Fibroblast of skin of right biceps (primary cell): ENCODE measurements around the gene SCART1.
"Not testable (repeated sequence)": the region's sequence is repeated elsewhere in the genome, so short reads cannot be mapped to it uniquely, and the experiment has no call there.

Source experiments
- DNase-seq: peaks from one replicate; pipeline ENCODE4 v3.0.0-alpha.2; 2013

SCART1 gene

DNA sequence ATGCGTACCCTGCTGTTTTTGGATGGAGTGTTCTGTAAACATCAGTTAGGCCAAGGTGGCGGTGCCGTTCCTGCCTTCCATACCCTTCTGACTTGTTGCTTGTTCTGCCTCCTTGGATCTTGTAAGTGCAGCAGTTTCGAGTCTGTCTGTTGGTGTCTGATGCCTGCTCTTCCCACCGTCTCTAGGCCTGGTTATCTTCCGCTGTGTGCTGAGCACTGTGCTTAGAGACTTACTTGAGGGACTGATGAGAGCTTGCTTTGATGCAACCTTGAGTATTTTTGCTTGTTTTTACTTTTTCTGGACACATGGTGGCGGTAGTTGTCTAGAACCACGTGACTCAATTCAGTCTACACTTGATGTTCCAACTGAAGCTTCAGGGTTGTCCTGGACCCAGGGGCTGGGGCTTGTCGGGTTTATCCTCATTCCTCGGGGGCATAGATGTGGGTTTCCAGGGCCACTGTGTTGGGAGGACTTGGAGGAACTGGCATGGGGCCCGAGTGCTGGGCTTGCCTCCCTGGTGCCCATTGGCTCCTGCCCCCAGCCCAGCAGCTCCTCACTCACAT, 15.0 kb upstream of the SCART1 start:
- DNase-seq = no peak

DNA sequence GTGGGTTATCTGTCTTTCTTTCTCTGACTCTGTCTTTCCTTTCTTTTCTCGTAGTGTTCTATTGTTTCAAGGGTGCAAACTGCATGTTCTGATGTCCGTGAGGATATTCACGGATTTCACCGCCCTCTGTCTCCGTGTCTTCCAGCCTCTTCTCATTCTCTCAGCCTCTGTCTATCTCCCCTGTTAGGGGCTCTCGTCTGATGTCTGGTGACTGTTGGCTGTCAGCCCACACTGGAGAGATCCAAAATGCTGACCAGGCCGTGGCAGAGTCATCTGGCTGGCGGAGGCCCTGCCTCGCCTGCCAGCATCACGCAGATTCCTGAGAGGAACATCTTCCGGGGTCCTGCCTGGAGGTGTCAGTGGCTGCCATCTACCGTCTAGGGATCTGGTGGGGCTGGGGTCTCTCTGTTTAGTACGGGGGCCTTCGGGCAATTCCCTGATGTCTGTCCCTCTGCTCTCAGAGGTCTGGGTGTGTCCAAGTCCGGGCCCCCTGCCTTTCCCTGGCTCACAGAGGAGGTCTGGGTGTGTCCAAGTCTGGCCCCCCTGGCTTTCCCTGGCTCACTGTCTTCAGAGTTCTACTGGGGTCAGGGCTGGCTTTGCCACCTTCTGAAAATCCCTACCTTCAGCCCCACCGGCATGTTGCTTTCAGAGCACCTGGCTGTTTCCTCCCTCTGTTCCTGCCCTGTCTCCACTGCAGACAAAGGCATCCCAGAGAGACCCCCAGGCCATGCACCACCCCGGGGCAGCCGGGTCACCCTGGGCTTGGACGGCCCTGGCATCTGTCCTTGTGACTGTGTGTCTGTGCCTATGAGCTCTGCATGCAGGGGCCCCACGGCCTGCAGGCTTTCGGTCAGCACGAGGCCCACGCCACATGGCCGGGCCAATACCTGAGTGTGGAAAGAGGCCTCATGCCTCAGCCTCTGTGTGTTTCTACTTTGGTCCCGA, 14.0 kb upstream of the SCART1 start:
- DNase-seq = no peak

DNA sequence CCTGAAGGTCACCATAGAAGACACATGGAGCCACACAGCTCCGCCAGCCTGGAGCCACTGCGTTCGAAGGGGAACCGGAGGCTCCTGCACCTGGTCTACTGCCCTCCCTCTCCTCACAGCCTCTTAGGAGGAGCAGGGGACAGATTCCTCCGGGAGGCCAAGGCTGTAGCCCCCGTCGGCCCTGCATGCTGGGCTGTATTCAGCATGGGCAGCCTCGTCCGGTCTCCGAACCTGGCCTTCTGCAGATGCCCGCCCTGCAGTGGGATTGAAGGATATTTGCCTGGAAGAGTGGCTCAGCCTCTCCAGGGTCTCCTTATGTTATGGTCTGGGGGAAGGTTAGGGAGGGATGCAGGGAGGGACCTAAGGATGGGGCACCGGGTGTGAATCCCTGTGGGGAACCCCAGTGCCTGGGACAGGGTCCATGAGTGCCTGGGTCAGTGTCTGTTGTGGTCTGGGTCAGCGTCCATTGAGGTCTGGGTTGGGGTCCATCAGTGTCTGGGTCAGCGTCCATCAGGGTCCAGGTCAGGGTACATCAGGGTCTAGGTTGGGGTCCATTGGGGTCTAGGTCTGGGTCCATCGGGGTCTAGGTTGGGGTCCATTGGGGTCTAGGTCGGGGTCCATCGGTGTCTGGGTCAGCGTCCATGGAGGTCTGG, 13.0 kb upstream of the SCART1 start:
- no peak for DNase-seq

DNA sequence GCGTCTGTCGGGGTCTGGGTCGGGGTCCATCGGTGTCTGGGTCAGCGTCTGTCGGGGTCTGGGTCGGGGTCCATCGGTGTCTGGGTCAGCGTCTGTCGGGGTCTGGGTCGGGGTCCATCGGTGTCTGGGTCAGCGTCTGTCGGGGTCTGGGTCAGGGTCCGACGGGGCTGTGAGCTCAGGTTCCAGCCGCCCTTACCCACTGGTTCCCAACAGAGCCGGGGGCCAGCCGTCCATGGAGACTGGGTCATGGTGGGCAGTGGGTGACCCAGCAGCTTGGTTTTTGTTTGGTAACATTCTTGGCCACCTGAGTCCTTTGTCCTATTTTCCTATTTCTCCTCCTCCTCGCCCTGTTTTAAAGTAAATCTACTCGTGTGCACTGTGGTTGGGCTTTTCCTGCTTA, 12.4 kb upstream of the SCART1 start:
- not testable (repeated sequence) for DNase-seq

DNA sequence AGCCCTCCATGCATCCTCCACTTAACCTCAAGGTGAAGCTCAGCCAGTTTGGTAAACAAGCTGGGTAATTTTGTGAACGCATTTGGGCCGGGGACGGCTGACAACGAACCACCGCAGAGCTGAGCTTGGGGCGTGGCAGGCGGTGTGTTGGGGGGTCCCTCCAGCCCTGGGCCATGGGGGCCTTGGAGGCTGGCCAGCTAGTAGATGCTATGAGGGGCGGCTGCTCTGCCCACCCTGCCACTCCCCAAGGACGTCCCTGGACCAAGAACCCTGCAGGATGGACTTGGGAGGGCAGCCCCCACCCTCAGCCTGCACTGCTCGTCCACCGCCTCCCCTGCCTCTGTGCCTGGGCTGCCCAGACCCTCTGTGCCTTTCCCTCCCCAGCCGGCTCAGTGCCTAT, 12.0 kb upstream of the SCART1 start:
- no peak for DNase-seq

DNA sequence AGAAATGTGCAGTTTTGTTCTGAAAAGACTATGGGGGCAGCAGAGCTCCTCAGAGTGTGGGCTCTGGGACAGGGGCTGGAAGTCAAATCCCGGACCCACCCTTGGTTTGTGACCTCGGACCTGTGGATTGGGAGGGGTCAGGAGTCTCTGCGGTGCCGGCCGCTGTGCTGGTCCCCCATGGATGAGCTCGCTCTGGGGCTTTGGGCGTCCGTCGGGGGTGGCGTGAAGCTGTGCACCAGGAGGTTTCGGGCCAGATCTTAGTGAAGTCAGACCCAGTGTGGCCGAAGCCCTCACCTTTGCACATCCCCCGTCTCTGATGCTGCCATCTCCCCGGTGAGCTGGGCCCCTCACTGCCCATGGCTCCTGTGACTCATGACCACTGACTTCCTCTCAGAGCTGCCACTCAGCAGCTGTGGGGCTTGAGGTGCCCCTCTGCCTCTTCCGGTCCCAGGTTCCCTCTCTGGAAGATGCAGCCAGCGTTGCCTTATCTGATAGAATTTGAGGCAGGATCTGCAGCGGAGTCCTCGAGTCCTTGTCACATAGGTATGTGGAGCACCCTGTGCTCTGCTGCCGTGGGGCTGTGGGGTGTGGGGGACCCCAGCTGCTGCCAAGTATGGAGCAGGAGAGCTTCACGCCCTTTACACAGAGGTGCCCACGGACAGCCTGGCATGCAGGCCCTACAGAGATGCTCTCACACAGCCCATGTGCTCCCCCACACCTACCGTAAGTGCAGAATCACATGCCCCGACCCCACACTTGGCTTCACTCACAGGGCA, 11.4 kb upstream of the SCART1 start:
- no peak for DNase-seq

DNA sequence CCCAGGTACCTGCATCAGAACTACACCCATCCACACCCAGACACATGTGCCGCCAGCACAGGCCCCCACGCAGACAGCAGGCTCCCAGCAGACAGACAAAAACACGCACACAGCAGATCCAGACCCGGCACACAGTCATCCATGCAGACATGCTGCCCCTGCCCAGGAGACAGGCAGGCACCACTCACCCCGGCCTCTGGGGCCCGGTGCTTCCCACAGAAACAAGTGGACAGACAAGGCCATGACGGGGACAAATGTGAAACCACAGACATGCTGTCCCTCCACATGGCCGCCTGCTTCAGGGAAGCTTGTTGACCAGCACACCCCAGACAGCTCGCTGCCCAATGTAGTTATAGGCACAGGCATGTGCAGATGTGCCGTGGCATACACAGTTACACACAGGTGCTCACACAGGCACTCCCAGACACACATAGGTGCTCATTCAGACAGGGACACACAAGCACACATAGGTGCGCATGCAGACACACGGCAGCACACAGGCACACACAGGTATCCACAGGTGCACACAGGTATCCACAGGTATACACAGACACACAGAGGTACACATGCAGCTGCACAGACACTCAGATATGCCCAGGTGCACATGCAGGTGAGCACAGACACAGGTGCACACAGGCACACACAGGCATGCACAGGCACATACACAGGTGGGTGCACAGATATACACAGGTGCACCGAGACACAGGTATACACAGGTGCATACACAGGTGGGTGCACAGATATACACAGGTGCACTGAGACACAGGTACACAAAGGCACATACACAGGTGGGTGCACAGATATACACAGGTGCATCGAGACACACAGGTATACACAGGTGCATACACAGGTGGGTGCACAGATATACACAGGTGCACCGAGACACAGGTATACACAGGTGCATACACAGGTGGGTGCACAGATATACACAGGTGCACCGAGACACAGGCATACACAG, 10.5 kb upstream of the SCART1 start:
- DNase-seq = no peak

DNA sequence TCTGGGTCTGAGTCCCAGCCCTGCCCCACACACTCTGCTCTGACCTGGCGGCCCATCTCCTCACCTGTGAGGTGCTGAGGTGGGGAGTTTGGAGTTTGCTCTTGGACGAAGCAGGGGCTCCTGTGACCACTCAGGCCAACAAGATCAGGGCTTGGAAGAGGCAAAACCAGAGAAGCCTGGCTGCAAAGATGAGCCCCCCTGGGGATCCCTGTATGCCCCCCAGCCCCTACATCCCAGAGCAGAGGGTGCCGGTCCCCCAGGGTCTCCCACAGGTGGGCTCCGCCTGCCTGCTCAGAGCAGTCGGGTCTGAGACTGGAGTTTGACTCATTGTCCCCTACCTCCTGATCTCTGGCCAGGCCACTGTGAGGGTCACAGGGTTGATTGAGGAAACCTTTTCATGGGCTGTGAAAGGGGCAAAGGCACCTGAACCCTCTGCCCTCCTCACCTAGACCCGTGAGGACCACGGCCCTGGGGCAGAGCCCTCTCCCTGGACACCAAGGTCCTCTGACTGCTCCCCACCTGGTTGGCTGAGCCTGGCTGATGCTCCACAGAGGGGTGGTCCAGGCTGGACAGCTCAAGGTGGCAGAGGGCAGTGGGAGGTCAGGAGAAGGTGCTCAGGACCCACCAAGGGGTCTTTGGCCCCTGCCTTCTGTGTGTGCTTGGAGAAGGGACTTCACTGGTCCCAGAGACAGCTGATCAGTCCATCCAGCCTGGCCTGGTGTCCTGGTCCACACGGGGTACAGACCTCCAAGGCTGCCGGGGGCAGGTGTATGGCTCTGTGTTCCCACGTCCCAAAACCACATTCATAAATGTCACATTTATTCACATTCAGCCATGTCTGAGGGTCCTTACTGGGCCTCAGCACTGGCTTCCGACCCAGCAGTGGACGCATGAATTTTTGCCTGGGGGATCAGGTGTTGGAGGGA, 9.1 kb upstream of the SCART1 start:
- DNase-seq = no peak

DNA sequence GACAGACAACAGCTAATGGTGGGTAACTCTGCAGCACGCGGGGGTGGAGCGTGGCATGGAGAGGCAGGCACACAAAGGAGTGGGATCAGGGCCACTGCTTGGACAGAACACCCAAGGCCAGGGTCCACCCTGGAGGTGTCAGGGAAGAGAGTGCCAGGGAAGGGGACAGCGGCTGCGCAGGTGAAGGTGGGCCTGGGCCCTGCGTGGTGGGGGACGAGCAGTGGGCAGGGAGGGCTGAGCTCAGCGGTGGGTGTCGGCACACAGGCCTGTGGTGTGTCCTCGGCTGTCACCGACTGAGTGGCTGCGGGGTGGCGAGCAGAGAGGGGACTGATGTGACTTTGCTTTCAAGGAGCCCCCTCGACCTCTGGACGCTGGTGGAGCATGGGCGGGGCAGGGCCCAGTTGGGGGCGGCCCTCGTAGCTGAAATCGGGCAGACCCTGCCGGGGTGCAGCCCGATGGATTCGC, 8.4 kb upstream of the SCART1 start:
- no peak for DNase-seq

DNA sequence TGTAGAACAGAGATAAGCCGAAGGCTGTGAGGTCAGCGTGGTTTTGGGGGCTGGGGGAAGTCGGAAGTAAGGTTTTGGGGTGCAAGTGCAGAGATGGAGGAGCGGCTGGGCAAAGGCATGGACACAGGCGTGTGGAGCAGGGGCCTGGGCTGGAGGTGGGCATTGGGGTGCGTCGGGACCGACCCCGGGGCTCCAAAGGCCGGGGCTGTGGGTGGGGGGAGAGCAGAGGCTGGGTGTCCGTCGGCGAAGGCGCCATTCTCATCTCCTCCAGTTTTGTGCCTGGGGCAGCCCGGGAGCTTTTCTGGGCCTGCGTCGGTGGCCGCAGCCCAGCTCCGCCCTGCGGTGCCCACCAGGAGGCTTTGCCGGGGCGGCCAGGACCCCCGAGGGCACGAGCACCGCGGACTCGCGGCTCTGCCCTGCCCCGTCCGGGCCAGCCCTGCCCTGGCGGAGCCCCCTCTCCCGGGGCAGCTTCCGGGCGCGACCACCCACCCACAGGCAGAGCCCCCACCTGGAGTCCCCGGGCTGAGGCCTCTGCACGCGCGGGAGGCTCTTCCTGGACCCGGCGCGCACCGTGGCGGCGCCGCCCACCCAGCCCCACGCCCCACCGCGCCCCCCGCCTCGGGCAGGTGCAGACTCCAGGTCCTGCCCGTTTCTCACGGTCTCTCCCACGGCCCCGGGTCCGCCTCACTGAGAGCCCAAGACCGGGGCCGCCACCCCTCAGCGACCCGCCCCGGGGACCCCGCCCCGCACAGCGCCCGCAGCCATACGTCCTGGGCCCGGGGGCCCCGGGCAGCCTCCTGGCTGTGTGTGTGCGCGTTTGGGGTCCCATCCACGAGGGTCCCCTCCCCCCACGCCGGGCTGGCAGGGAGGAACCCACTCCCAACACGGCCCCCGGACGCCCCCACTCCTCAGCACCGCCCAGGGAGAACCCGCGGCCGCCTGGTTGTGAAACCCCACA, 7.7 kb upstream of the SCART1 start:
- no peak for DNase-seq

DNA sequence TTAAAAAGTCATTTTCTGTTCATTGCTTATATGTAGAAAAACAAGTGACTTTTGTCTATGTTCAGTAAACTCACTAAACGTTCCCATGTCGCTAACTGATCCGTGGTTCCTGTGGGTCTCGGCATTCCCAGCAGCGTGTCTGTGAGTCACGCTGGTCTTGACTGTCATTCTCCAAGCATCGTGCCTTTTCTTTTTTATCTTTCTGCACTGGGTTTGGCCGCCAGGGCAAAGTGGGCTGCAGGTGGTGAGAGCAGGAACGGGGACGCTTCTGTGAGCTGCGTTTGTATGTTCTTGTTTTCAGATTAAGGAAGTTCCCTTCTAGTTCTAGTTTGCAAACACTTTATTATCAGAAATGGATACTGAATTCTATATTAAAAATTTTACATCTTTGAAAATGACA, 6.8 kb upstream of the SCART1 start:
- no peak for DNase-seq

DNA sequence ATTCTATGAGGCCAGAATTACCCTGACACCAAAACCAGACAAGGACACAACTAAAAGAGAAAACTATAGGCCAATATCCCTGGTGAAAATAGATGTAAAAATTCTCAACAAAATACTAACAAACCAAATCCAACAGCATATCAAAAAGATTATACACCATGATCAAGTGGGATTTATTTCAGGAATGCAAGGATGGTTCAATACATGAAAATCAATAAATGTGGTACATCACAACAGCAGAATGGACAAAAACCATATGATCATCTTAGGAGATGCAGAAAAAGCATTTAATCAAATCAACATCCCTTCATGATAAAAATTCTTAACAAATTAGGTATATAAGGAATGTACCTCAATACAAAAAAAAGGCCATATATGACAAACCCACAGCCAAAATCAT, 5.6 kb upstream of the SCART1 start:
- no peak for DNase-seq

DNA sequence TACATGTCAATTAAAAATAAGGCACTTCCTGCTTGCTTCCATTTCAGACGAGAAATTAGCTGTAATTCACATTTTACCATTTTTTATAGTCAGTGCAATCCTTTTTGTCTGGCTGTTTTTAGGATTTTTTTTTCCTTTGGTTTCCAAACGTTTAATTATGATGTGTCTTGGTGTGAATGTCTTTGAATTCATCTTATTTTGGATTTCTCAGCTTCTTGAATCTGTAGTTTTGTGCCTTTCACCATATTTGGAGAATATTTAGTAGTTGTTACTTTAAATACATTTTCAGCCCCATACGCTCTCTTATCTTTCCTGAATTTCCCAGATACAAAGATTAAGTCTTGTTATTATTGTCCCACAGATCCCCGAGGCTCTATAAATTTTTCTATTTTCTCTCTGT, 2.4 kb upstream of the SCART1 start:
- no peak for DNase-seq

DNA sequence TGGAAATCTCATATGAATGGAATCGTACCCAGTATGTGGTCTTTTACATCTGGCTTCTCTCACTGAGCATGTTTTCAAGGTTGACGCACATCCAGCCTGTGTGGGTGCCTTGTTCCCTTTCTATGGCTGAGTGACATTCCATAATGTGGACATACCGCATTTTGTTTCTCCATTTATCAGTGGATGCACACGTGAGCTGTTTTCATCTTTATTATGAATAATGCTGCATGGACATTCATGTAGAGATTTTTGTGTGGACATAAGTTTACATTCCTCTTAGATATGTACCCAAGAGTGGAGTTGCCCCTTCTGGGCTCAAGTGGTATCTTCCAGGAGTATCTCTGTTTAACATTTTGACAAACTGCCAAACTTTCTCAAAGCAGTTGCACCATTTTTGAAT, 1.3 kb upstream of the SCART1 start:
- DNase-seq = no peak

DNA sequence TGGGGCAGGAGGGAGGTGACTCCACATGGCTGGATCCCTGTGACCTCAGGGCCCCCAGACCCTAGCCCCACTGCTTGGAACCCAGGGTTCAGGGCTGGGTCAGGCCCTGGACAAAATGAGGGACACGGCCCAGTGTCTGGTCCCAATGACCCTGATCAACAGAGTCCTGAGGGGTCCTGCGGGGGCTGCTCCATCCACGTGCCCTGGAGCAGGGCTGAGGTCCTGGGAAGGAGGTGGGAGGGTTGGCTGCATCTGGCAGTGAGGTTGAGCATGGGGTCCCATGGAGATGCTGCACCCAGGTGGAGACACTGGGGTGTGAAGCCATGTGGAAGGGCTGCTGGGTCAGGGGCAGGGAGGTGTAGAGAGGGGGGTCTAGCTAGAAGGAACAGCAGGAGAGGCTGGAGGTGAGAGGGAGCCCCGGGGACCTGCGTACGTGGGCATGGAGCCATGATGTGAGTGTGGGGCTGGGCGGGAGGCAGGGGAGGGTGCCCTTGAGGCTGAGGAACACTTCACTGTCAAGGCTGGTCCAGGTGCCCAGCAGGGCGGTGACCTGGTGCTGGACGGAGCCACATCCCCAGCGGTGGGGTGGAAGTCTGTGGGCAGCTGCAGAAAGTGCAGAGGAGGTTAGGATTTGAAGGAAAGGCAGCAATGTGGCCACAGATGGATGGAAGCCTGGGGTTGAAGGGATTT, 604 bp downstream of the SCART1 start:
- DNase-seq = no peak

DNA sequence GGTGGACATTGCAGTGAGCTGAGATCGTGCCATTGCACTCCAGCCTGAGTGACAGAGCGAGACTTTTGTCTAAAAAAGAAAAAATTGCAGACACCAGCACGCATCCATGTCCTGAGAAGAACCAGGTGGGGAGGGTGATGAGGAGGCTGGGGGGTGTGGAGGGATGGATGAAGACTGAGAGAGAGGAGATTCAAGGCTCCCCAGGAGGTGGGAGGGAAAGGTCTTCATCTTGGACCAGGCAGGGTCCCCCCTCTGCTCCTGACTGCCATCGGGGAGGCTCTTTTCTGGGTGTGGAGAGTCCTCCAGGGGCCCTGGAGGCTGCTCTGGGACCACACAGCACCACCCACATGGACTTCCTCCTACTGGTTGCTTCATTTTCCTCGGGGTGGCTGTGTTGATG, 1.5 kb downstream of the SCART1 start:
- no peak for DNase-seq

DNA sequence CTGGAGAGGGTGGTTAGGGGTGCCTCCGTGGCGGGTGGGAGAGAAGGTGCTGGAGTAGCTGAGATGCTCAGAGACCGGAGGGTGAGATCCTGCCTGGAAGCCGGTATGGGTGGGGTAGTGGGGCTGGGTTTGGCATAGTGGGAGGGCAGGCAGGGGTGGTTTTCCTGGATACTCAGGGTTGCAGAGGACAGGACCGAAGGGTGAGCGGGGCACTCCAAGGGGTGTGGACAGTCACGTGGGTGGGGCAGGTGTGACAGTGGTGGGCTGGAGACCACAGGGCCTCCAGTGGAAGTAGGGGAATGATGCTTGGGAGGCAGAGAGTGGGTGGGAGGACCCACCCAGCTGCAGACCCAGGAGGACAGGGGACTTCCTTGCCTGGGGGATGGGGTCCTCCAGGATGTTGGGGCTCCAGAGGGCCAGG, 1.9 kb downstream of the SCART1 start:
- DNase-seq = no peak

DNA sequence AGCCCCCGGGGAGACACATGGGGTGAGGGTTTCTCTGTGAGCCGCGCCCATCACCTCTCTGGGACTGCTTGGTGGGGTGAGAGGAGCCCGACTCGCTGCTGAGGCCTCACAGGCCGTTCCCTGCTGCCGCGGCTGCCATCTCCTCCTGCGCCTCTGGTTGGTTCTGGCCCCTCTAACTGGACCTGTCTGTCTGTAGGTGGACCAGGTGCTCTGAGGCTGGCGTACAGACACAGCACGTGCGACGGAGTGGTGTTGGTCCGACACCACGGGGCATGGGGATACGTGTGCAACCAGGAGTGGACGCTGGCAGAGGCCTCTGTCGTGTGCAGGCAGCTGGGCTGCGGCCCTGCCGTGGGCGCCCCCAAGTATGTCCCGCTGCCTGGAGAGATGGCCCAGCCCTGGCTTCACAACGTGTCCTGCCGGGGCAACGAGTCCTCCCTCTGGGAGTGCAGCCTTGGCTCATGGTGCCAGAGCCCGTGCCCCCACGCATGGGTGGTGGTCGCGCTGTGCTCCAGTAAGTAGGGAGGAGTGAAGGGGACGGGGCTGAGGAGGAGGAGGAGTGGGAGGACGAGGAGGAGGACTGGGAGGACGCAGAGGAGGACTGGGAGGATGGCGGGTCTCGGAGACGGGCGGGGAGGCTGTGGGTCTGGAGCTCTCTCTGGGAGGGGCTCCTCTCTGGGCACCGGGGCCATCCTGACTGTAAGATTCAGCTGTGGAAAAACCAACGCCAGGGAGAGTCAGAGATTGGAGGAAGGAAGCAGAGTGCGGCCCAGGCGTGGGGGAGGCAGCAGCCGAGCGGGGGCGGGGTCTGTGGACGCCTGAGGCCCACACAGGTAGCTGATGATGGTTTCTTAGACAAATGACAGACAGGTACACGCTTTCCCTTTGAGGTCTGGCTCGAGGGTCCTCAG, 2.6 kb downstream of the SCART1 start:
- DNase-seq = no peak
